Ishikawa (cell line): ENCODE measurements around the gene DIP2C.

Experiments used
- CEBPB ChIP-seq: IDR thresholded peaks from 2 replicates; pipeline ENCODE4 v1.6.1; 2012
- CREB1 ChIP-seq: IDR thresholded peaks from 2 replicates; pipeline ENCODE4 v1.6.1; 2012; ENCODE audit warnings: low read depth
- EP300 ChIP-seq: IDR thresholded peaks from 2 replicates; pipeline ENCODE4 v1.6.1; 2012; ENCODE audit warnings: borderline replicate concordance
- FOXM1 ChIP-seq: IDR thresholded peaks from 2 replicates; pipeline ENCODE4 v1.6.1; 2012; ENCODE audit warnings: low read depth, borderline replicate concordance
- NFIC ChIP-seq: IDR thresholded peaks from 2 replicates; pipeline ENCODE4 v1.6.1; 2012
- RAD21 ChIP-seq: IDR thresholded peaks from 2 replicates; pipeline ENCODE4 v1.6.1; 2012; ENCODE audit warnings: low read depth
- TAF1 ChIP-seq: IDR thresholded peaks from 2 replicates; pipeline ENCODE4 v1.6.1; 2012; ENCODE audit warnings: low read depth, mild to moderate bottlenecking
- TCF12 ChIP-seq: IDR thresholded peaks from 2 replicates; pipeline ENCODE4 v1.6.1; 2012; ENCODE audit warnings: low read depth
- YY1 ChIP-seq: IDR thresholded peaks from 2 replicates; pipeline ENCODE4 v1.6.1; 2012; ENCODE audit warnings: low read depth
- TF ChIP-seq, protein P1 (sequence below): IDR thresholded peaks from 2 replicates; pipeline ENCODE4 v1.6.1; 2012
- TF ChIP-seq, protein P2 (sequence below): IDR thresholded peaks from 2 replicates; pipeline ENCODE4 v1.6.1; 2012; ENCODE audit warnings: low read depth, mild to moderate bottlenecking
- TF ChIP-seq, protein P3 (sequence below): IDR thresholded peaks from 2 replicates; pipeline ENCODE4 v1.6.1; 2012

DNA sequence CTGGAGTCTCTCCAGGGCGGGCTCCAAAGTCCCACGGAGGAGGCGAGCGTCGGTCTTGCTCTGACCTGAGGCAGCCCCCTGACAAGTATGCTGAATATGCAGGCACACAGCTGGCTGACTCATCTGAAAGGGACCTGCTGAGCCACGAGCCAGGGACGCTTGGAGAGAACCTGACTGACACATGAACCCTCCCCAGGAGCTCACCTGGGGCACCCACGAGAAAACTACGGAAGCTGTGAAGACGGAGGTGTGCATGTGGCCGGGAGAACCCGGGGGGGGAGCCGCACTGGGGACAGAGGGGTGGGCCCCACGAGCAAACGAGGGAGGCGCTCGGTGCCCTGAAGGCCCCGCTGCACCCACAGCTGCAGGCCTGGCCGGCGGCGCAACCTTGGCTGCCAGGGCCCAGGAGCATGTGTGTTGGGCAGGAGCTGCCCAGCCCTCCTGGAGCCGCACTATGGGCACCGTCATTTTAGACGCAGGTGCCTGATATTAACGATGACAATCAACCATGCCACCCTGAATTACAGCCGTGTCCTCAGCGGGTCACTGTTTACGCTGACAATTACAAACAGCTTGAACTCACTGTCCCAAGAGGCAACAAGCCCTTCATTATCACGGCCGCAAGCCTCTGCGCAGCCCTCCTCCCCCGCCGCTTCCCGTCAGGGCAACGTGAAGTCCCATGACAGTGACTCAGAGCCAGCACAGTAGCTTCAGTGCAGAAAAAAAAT, 64.7 kb downstream of the DIP2C start:
- no peak for TF ChIP-seq EP300
- TF ChIP-seq, protein P1, sequence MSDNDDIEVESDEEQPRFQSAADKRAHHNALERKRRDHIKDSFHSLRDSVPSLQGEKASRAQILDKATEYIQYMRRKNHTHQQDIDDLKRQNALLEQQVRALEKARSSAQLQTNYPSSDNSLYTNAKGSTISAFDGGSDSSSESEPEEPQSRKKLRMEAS, result peak; percentile 81
- TF ChIP-seq, protein P2, sequence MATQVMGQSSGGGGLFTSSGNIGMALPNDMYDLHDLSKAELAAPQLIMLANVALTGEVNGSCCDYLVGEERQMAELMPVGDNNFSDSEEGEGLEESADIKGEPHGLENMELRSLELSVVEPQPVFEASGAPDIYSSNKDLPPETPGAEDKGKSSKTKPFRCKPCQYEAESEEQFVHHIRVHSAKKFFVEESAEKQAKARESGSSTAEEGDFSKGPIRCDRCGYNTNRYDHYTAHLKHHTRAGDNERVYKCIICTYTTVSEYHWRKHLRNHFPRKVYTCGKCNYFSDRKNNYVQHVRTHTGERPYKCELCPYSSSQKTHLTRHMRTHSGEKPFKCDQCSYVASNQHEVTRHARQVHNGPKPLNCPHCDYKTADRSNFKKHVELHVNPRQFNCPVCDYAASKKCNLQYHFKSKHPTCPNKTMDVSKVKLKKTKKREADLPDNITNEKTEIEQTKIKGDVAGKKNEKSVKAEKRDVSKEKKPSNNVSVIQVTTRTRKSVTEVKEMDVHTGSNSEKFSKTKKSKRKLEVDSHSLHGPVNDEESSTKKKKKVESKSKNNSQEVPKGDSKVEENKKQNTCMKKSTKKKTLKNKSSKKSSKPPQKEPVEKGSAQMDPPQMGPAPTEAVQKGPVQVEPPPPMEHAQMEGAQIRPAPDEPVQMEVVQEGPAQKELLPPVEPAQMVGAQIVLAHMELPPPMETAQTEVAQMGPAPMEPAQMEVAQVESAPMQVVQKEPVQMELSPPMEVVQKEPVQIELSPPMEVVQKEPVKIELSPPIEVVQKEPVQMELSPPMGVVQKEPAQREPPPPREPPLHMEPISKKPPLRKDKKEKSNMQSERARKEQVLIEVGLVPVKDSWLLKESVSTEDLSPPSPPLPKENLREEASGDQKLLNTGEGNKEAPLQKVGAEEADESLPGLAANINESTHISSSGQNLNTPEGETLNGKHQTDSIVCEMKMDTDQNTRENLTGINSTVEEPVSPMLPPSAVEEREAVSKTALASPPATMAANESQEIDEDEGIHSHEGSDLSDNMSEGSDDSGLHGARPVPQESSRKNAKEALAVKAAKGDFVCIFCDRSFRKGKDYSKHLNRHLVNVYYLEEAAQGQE, result no peak
- TF ChIP-seq CEBPB, result no peak
- no peak for TF ChIP-seq NFIC
- TF ChIP-seq RAD21, result no peak
- TF ChIP-seq TCF12, result no peak
- TF ChIP-seq CREB1, result no peak
- TF ChIP-seq TAF1, result no peak
- TF ChIP-seq YY1, result no peak
- TF ChIP-seq FOXM1, result no peak
- TF ChIP-seq, protein P3, sequence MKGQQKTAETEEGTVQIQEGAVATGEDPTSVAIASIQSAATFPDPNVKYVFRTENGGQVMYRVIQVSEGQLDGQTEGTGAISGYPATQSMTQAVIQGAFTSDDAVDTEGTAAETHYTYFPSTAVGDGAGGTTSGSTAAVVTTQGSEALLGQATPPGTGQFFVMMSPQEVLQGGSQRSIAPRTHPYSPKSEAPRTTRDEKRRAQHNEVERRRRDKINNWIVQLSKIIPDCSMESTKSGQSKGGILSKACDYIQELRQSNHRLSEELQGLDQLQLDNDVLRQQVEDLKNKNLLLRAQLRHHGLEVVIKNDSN, result no peak
